ENCODE results near the gene PLK2.

DNA sequence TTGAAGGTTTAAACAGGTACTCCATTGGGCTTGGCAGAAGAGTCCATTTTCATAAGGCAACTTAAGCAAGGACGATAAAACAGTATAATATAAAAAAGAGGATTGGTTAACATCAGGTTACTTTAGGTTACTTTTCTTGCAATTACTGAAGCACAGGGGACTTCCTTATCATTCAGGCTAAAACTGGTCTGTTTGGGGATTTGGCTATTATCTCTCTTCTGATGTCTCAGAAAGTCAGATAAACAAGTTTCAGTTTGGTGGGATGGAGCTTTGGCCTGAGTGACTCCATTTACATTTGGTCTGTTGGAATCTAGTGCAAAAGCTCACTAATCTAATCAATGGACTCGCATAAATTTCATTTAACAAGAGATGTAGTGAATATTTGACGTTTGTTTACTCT lies 39.3 kb upstream of the PLK2 start:
- TF ChIP-seq, protein P1, sequence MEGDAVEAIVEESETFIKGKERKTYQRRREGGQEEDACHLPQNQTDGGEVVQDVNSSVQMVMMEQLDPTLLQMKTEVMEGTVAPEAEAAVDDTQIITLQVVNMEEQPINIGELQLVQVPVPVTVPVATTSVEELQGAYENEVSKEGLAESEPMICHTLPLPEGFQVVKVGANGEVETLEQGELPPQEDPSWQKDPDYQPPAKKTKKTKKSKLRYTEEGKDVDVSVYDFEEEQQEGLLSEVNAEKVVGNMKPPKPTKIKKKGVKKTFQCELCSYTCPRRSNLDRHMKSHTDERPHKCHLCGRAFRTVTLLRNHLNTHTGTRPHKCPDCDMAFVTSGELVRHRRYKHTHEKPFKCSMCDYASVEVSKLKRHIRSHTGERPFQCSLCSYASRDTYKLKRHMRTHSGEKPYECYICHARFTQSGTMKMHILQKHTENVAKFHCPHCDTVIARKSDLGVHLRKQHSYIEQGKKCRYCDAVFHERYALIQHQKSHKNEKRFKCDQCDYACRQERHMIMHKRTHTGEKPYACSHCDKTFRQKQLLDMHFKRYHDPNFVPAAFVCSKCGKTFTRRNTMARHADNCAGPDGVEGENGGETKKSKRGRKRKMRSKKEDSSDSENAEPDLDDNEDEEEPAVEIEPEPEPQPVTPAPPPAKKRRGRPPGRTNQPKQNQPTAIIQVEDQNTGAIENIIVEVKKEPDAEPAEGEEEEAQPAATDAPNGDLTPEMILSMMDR (conservative IDR thresholded peaks at IDR 0.05; ENCODE audit: low read depth, low read length), result no peak
- TF ChIP-seq, protein P2, sequence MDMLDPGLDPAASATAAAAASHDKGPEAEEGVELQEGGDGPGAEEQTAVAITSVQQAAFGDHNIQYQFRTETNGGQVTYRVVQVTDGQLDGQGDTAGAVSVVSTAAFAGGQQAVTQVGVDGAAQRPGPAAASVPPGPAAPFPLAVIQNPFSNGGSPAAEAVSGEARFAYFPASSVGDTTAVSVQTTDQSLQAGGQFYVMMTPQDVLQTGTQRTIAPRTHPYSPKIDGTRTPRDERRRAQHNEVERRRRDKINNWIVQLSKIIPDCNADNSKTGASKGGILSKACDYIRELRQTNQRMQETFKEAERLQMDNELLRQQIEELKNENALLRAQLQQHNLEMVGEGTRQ (IDR thresholded peaks at IDR 0.05; ENCODE audit: low read depth, low read length), result no peak
- TF ChIP-seq POLR2A (IDR thresholded peaks at IDR 0.05; ENCODE audit: low read depth, low read length) (no peak), MXI1 (IDR thresholded peaks at IDR 0.05; ENCODE audit: borderline replicate concordance, low read depth, low read length) (no peak), RAD21 (IDR thresholded peaks at IDR 0.05; ENCODE audit: low read length) (no peak), CEBPB (IDR thresholded peaks at IDR 0.05; ENCODE audit: low read depth, low read length) (no peak), RFX5 (IDR thresholded peaks at IDR 0.05; ENCODE audit: low read depth, low read length) (no peak), CHD1 (IDR thresholded peaks at IDR 0.05; ENCODE audit: low read depth, low read length) (no peak)

Data from IMR-90 (cell line).